Bronchial epithelial cell (primary cell): Measurements from ENCODE around the gene KRTAP5-7. TPM values are rescaled to one million over a fixed set of nuclear protein-coding genes. Genes with fewer than 3 reads are reported as not detected.
"Not testable (repeated sequence)": the region's sequence is repeated elsewhere in the genome, so short reads cannot be mapped to it uniquely, and the experiment has no call there.

ENCODE experiments used
- DNase-seq: peaks from one replicate; pipeline ENCODE4 v3.0.0-alpha.2; 2010; ENCODE audit warnings: low read depth
- FAIRE-seq: peaks from 2 replicates; lab custom pipeline; 2011; peaks lifted over from hg19 to GRCh38; lab: Jason Lieb, UNC
- H3K27me3 ChIP-seq: 2 replicates; pipeline ENCODE4 v1.5.1; 2011; ENCODE audit warnings: low read length; ENCODE audit not compliant: control insufficient read depth, insufficient read depth
- H3K36me3 ChIP-seq: 2 replicates; pipeline ENCODE4 v1.5.1; 2011; ENCODE audit warnings: low read length; ENCODE audit not compliant: control insufficient read depth, insufficient read depth
- H3K4me3 ChIP-seq: 2 replicates; pipeline ENCODE4 v1.5.1; 2011; ENCODE audit warnings: mild to moderate bottlenecking, low read depth, low read length, control low read depth
- total RNA-seq: library from RNA; depleted of rRNA; stranded (reverse); fragments of >200 nt; gene quantifications from 2 replicates; pipeline ENCODE4 v1.2.1, GENCODE V29; 2014
- TF ChIP-seq, protein P1 (sequence below): IDR thresholded peaks from 2 replicates; pipeline ENCODE4 v1.5.1; 2011; ENCODE audit warnings: mild to moderate bottlenecking, moderate library complexity, low read length, control low read depth, inconsistent platforms; ENCODE audit not compliant: insufficient read depth, severe bottlenecking

Gene KRTAP5-7
- total RNA-seq, result 0.13 TPM in 1 of 2 replicates, not detected in the other

DNA sequence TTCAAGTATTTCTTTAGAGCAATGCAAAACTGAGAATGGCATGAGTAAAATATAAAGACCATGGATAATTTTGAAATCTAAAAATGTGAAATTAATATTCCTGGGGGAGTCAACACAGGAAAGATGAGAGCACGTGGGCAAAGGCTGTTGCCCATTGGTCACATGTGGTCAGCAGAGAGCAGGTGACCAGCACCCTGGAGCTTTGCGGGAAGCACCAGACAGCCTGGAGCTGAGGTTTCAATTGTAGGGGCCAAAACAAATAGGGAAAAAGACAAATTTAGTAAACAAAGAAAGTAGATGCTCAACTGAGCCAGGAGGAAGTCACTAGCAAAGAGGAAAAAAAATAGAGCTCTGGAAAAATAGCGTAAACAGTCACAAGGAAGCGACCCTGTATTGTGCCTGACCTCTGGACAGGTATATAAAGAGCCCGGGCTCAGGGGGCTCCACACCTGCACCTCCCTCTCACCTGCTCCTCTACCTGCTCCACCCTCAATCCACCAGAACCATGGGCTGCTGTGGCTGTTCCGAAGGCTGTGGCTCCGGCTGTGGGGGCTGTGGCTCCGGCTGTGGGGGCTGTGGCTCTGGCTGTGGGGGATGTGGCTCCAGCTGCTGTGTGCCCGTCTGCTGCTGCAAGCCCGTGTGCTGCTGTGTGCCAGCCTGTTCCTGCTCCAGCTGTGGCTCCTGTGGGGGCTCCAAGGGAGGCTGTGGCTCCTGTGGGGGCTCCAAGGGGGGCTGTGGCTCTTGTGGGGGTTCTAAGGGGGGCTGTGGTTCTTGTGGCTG lies at the start of gene KRTAP5-7:
TSS of gene KRTAP5-7 (plus strand) at position 472 of the 780 bp plus-strand sequence. CDS start at position 506, 34 bp downstream.
- not testable (repeated sequence) for DNase-seq, H3K4me3 ChIP-seq, H3K36me3 ChIP-seq, FAIRE-seq, H3K27me3 ChIP-seq

DNA sequence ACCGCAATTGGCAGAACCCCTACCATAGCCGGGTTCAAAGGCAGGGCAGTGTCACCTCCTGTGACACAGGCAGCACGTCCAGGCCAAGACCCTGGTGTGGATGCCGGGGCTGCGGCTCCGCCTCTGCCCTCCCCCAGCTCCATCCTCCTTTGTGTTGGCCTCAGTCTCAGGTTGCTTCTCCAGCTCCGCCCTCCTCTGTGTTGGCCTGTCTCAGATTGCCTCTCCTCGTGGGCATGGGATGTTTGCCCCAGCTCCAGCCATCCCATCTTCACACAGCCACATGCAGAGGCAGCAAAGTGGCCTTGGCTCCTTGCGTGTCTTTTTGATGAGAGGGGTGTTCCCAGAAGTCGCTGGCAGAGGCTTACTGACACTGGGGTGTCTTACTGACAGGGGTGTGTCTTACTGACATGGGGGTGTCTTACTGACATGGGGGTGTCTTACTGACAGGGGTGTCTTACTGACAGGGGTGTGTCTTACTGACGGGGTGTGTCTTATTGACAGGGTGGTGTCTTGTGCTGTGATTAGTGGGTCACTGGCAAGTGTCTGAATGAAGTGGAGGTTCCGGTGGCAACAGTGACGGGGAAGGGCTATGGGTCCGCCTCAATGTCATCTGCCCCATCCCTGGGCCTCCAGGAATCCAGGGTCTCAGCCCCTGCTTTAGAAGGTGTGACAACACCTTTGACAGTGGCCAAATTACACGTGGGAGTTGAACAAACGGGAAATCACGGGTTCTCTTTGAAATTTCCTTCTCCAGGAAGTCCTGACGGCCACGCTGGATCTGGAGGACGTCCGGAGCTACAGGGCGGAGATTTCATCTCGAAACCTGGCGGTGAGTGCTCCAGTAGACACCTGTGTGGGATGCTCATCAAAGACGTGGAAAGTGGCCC lies 49.2 kb upstream of the KRTAP5-7 start:
- no peaks in the 10 kb centered on the region for H3K27me3 ChIP-seq
- DNase-seq, result no peak
- H3K4me3 ChIP-seq, result no peak overlapping the region
- peaks cover 43% of the 10 kb centered on the region for H3K36me3 ChIP-seq
- TF ChIP-seq, protein P1, sequence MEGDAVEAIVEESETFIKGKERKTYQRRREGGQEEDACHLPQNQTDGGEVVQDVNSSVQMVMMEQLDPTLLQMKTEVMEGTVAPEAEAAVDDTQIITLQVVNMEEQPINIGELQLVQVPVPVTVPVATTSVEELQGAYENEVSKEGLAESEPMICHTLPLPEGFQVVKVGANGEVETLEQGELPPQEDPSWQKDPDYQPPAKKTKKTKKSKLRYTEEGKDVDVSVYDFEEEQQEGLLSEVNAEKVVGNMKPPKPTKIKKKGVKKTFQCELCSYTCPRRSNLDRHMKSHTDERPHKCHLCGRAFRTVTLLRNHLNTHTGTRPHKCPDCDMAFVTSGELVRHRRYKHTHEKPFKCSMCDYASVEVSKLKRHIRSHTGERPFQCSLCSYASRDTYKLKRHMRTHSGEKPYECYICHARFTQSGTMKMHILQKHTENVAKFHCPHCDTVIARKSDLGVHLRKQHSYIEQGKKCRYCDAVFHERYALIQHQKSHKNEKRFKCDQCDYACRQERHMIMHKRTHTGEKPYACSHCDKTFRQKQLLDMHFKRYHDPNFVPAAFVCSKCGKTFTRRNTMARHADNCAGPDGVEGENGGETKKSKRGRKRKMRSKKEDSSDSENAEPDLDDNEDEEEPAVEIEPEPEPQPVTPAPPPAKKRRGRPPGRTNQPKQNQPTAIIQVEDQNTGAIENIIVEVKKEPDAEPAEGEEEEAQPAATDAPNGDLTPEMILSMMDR, result no peak
- no peak for FAIRE-seq

- Histone ChIP-seq H3K4me3 (no peak overlapping the region), H3K36me3 (peaks cover 46% of the 10 kb centered on the region), H3K27me3 (no peaks in the 10 kb centered on the region)
- FAIRE-seq, result no peak
- TF ChIP-seq, protein P1, result no peak
- no peak for DNase-seq
Measured at GRCh38 chr11:71478528-71478840, 48.6 kb upstream of the KRTAP5-7 start.

DNA sequence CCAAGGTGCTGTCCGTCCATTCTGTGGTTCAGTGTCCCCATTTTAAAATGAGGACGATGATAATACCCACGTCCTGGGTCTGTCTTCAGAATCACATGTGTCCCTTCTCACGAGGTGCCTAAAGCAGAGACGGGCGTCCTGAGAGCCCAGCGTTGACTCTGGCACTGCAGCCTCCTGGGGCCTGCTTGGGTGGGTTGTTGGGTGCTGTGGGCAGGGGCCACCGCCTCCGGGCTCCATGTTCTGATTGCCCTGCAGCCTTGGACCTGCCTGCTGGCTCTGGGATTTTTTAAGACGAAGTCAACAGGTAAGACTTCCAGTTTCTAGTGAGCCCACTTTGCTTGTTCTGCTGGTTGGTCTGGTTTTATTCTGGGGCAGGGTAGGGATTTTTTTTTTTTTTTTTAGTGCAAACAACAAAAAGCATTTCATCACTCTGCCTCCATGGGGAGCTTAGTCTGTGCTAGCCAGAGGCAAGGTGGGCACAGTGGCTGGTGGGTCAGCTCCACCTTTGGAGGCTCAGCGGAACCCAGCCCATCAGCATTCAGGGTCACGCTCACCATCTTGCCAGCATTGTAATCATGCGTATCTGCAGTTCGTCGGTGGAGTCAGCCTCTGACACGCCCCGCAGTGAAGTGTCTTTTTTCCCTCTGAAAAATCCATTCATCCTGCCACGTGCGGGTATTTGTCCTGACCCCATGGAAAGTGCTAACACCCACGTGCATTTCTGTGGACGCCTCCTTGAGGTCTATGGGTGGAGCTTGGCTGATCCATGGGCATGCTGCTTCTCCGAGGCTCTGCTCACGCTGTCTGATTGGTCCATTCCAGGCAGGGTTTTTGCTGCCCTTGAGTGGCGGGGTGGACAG lies 45.7 kb upstream of the KRTAP5-7 start:
- peak; percentile 82 for FAIRE-seq

DNA sequence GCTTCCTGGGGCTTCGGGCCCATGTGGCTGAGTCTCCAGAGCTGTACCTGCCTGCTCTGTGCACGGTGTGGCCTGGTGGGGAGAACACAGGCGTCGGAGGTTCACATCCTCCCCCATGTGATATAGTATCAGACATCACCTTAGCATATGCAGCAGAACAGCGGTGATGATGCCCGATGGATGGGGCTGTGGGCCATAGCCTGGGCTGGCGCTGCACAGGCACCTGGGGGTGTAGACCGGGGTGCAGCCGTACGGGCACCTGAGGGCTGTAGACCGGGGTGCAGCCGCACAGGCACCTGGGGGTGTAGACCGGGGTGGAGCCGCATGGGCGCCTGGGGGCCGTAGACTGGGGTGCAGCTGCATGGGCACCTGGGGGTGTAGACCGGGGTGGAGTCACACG lies 44.9 kb upstream of the KRTAP5-7 start:
- Histone ChIP-seq H3K4me3 (no peak overlapping the region), H3K36me3 (peaks cover 45% of the 10 kb centered on the region), H3K27me3 (no peaks in the 10 kb centered on the region)
- no peak for FAIRE-seq
- TF ChIP-seq, protein P1, result no peak
- DNase-seq, result no peak

More for the DNA sequence above, 45.7 kb upstream of the KRTAP5-7 start:
- Histone ChIP-seq H3K36me3 (peaks cover 47% of the 10 kb centered on the region), H3K4me3 (no peak overlapping the region), H3K27me3 (no peaks in the 10 kb centered on the region)
- TF ChIP-seq, protein P1, result no peak
- DNase-seq, result peak; percentile 7
